ENCODE data around the gene PODN. TPM values are rescaled to one million over a fixed set of nuclear protein-coding genes. Genes with fewer than 3 reads are reported as not detected.

The PODN gene
- total and polyA plus RNA-seq, 2 donors (not counting 3 experiments of a cell fraction or from before 2014, with no cell fraction given), result 1.3 to 1.5 TPM

- H3K36me3 ChIP-seq (ENCODE audit: control insufficient read depth in 2 of 2, extremely low read depth in 1 of 2, insufficient read depth in 2 of 2, low read length in 2 of 2), result no peaks in the 10 kb centered on the region
- no peak overlapping the region for H3K27ac ChIP-seq (ENCODE audit: insufficient read depth, low read depth, low read length)
- H3K4me2 ChIP-seq (ENCODE audit: insufficient read depth, low read length), result no peak overlapping the region
- FAIRE-seq (no peak), DNase-seq (ENCODE audit: low read depth, low spot score) (peak; percentile 24)
- H3K79me2 ChIP-seq (ENCODE audit: control insufficient read depth, insufficient read depth, low read length), result no peaks in the 10 kb centered on the region
- H2AFZ ChIP-seq (ENCODE audit: low read depth, low read length), result no peak overlapping the region
- TF ChIP-seq MYC (IDR thresholded peaks at IDR 0.05; ENCODE audit: low read depth, low read length), result no peak
- TF ChIP-seq POLR2AphosphoS5 (IDR thresholded peaks at IDR 0.05; ENCODE audit: insufficient read depth, low read depth, low read length), result no peak
- no peak for TF ChIP-seq POLR2A (IDR thresholded peaks at IDR 0.05; ENCODE audit: low read depth, low read length)
- TF ChIP-seq JUN (IDR thresholded peaks at IDR 0.05; ENCODE audit: borderline replicate concordance, insufficient read depth, insufficient read length, low read depth), result no peak
- TF ChIP-seq EZH2 (IDR thresholded peaks at IDR 0.05; ENCODE audit: borderline replicate concordance, low read depth, low read length, severe bottlenecking), result no peak
- no peak for TF ChIP-seq MAX (IDR thresholded peaks at IDR 0.05; ENCODE audit: insufficient read depth, insufficient read length)
- TF ChIP-seq FOS (IDR thresholded peaks at IDR 0.05; ENCODE audit: borderline replicate concordance, insufficient read depth, low read length), result no peak
- no peak for TF ChIP-seq GATA2 (IDR thresholded peaks at IDR 0.05; ENCODE audit: insufficient read depth, insufficient read length, low read depth, low read length)
- H3K27me3 ChIP-seq (ENCODE audit: control insufficient read depth in 2 of 2, insufficient read depth in 2 of 2, low read length in 2 of 2), result peaks cover 0 to 7% of the 10 kb centered on the region in 2 experiments
- H3K9me3 ChIP-seq (replicated peaks; ENCODE audit: control insufficient read depth, insufficient read depth, low read length), result no peaks in the 10 kb centered on the region
- intact Hi-C loops (cut with micrococcal nuclease) (no loop called here), dilution Hi-C loops (cut with MboI; ENCODE audit: extremely low pct_ligation_motif_present, low sequenced_read_pairs) (no loop called here)
- H4K20me1 ChIP-seq (replicated peaks; ENCODE audit: control insufficient read depth, extremely low read depth, insufficient read depth, low read length), result no peaks in the 10 kb centered on the region
- ChIA-PET CTCF (interaction anchor here (1.0 to 1.3 kb wide), 2 partner anchors 58 to 136 kb away, joined by 3 read pairs; no protein-coding TSS in a partner anchor), POLR2A (no interaction called here)
- no peaks in the 10 kb centered on the region for H3K9me1 ChIP-seq (replicated peaks; ENCODE audit: control insufficient read depth, extremely low read depth, insufficient read depth, low read length)
- no peak overlapping the region for H3K9ac ChIP-seq (replicated peaks; ENCODE audit: extremely low read depth, insufficient read depth, low read length)
- H3K4me3 ChIP-seq (replicated peaks in 1 of 3; ENCODE audit: insufficient read depth in 1 of 3, low read depth in 1 of 3, low read length in 3 of 3), result no peak overlapping the region
- BruUV-seq (replicated peaks), result no TSS peak
- no peaks in the 10 kb centered on the region for H3K4me1 ChIP-seq (ENCODE audit: control insufficient read depth, extremely low read depth, insufficient read depth, low read length)
Observed at GRCh38 chr1:53123453-53124140, 61.6 kb downstream of the PODN start.
